Measurements from ENCODE around the gene ALDOA. TPM values are rescaled to one million over a fixed set of nuclear protein-coding genes. Genes with fewer than 3 reads are reported as not detected.

Gene ALDOA
- total RNA-seq, 3 donors from 2014 or later (not counting 1 experiment from before 2014, with no cell fraction given), result 412 to 544 (median 490) TPM

DNA sequence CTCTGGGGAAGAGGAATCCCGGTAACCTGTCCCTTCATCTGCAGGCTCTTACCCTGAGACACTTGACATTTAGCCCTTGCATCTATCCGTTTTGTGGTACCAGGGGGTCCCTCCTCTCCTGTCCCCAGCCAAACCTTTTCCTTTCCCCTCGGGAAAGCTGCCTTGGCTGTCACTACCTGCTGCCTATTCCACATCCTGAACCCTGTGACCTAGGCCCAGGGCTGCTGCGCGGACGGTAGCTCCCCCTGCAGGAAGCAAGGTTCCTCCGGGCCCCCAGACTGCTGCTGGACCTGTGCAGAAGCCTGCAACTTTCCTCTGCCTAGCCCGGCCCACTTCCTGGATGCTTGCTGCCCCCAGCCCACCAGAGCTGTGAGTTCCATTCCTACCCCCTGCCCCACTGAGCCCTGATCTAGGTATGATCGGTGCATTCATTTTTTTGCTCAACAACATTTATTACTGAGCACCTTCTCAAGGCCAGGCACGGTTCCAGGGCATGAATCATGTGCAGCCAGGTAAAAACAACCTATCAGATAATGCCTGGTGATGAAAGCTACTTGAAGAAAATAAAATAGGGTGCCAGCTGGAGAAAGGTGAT is 10.5 kb upstream of the ALDOA start:
- no peaks in the 10 kb centered on the region for H3K27me3 ChIP-seq (ENCODE audit: control insufficient read depth, insufficient read depth, low read length)
- ATAC-seq, result peak in 2 of 3 donors; percentile 37 to 48
- H3K27me3 Mint-ChIP-seq (ENCODE audit: low read depth in 2 of 2), result no peaks in the 10 kb centered on the region
- DNase-seq, result peak in 1 of 2 donors; percentile 71
- H3K4me3 Mint-ChIP-seq, result peak overlapping the region; percentile 45
- H3K4me1 ChIP-seq (ENCODE audit: control insufficient read depth, insufficient read depth, low read length), result peaks cover 14% of the 10 kb centered on the region
- H3K36me3 ChIP-seq (ENCODE audit: control insufficient read depth, insufficient read depth, low read length), result no peaks in the 10 kb centered on the region
- H3K9me3 Mint-ChIP-seq, result no peaks in the 10 kb centered on the region
- no peak overlapping the region for H3K4me3 ChIP-seq (ENCODE audit: low read length)
- H3K4me1 Mint-ChIP-seq, result peaks cover 0 to 22% of the 10 kb centered on the region in 2 donors
- no peaks in the 10 kb centered on the region for H3K36me3 Mint-ChIP-seq
- no peak overlapping the region for H3K27ac ChIP-seq (ENCODE audit: low read length)
- no peak overlapping the region for H3K27ac Mint-ChIP-seq
- 43% methylated on average over 10 of the region's 10 CpGs for WGBS (ENCODE audit: insufficient coverage)
- TF ChIP-seq, protein P1, sequence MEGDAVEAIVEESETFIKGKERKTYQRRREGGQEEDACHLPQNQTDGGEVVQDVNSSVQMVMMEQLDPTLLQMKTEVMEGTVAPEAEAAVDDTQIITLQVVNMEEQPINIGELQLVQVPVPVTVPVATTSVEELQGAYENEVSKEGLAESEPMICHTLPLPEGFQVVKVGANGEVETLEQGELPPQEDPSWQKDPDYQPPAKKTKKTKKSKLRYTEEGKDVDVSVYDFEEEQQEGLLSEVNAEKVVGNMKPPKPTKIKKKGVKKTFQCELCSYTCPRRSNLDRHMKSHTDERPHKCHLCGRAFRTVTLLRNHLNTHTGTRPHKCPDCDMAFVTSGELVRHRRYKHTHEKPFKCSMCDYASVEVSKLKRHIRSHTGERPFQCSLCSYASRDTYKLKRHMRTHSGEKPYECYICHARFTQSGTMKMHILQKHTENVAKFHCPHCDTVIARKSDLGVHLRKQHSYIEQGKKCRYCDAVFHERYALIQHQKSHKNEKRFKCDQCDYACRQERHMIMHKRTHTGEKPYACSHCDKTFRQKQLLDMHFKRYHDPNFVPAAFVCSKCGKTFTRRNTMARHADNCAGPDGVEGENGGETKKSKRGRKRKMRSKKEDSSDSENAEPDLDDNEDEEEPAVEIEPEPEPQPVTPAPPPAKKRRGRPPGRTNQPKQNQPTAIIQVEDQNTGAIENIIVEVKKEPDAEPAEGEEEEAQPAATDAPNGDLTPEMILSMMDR (IDR thresholded peaks at IDR 0.05), result peak; percentile 38
- intact Hi-C loops (cut with micrococcal nuclease), result no loop called here
- no peaks in the 10 kb centered on the region for H3K9me3 ChIP-seq (ENCODE audit: control insufficient read depth, insufficient read depth, low read length)

DNA sequence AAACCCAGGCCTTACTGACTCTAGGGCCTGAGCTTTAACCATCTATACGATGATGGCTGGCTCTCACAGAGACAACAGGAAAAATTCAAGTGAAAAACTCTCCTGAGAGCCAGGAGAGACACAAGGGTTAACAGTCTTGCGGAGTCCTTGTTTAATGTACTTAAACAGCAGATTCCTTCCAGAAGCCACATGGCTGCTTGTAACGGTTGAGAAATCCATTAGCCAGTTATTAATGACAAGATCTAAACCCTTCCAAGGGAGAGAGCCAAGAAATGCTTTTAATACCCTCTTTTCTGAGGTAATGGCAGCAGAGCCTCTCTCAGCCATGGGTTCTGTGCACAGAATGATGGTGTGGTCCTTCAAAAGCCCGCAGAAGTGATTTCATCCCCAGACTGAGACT is 5.2 kb upstream of the ALDOA start:
- Histone ChIP-seq H3K4me1 (ENCODE audit: control insufficient read depth, insufficient read depth, low read length) (peaks cover 16% of the 10 kb centered on the region), H3K27ac (ENCODE audit: low read length) (no peak overlapping the region), H3K27me3 (ENCODE audit: control insufficient read depth, insufficient read depth, low read length) (no peaks in the 10 kb centered on the region), H3K36me3 (ENCODE audit: control insufficient read depth, insufficient read depth, low read length) (no peaks in the 10 kb centered on the region), H3K4me3 (ENCODE audit: low read length) (no peak overlapping the region), H3K9me3 (ENCODE audit: control insufficient read depth, insufficient read depth, low read length) (no peaks in the 10 kb centered on the region)
- no peak overlapping the region for H3K27ac Mint-ChIP-seq
- H3K4me3 Mint-ChIP-seq, result no peak overlapping the region
- 91% methylated on average over 4 of the region's 4 CpGs for WGBS (ENCODE audit: insufficient coverage)
- intact Hi-C loops (cut with micrococcal nuclease), result loop anchor here (10.0 kb wide), 1 partner anchor 344 kb away; the partner anchor contains the start of gene ZNF771
- no peaks in the 10 kb centered on the region for H3K36me3 Mint-ChIP-seq
- TF ChIP-seq, protein P1 (IDR thresholded peaks at IDR 0.05), result no peak
- peaks cover 11 to 17% of the 10 kb centered on the region in 2 donors for H3K4me1 Mint-ChIP-seq
- ATAC-seq (no peak), DNase-seq (no peak)
- no peaks in the 10 kb centered on the region for H3K27me3 Mint-ChIP-seq (ENCODE audit: low read depth in 2 of 2)
- no peaks in the 10 kb centered on the region for H3K9me3 Mint-ChIP-seq

DNA sequence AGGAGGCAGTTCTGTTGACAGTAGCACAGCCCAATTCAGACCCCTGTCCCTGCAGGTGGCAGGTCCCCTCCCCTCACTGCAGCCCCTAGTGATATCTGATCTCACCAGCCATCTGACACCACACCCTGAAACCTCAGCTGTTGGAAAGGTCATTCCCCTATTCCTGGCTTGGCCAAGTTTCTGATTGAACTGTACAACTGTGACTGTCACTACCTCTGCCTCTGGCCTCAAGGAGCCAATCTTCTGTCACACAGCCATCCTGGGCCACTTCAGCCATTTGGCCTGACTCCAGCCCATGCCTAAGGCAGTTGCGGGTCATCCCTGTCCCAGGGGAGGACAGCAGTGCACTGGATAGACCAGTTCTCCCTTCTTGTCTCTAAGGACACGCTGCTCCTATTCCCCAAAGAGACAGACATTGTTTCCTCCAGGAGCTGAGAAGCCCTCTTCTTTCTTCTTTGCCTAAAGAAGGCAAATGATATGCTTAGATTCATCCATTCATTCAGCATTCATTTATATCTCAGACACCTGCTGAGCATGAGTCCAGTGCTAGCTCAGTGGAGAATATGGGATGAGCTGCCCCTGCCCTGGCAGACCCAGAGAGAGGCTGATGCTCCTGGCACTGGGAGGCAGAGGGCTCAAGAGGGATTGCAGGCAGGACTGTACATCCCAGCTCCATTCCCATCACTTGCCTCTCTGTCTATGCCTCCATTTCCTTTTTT is 4.6 kb upstream of the ALDOA start:
- Mint-ChIP-seq H3K4me1 (peaks cover 11 to 21% of the 10 kb centered on the region in 2 donors), H3K4me3 (no peak overlapping the region)
- intact Hi-C loops (cut with micrococcal nuclease), result loop anchor here (10.0 kb wide), 1 partner anchor 344 kb away; the partner anchor contains the start of gene ZNF771

More for the DNA sequence above, 4.6 kb upstream of the ALDOA start:
- Mint-ChIP-seq H3K27me3 (ENCODE audit: low read depth in 2 of 2) (no peaks in the 10 kb centered on the region), H3K9me3 (no peaks in the 10 kb centered on the region), H3K27ac (no peak overlapping the region), H3K36me3 (no peaks in the 10 kb centered on the region)
- Histone ChIP-seq H3K27me3 (ENCODE audit: control insufficient read depth, insufficient read depth, low read length) (no peaks in the 10 kb centered on the region), H3K9me3 (ENCODE audit: control insufficient read depth, insufficient read depth, low read length) (no peaks in the 10 kb centered on the region), H3K27ac (ENCODE audit: low read length) (no peak overlapping the region), H3K4me3 (ENCODE audit: low read length) (no peak overlapping the region), H3K4me1 (ENCODE audit: control insufficient read depth, insufficient read depth, low read length) (peaks cover 17% of the 10 kb centered on the region), H3K36me3 (ENCODE audit: control insufficient read depth, insufficient read depth, low read length) (no peaks in the 10 kb centered on the region)
- WGBS (ENCODE audit: insufficient coverage), result 95% methylated on average over 2 of the region's 2 CpGs
- TF ChIP-seq, protein P1 (IDR thresholded peaks at IDR 0.05), result no peak
- DNase-seq (no peak), ATAC-seq (no peak)
